Activated CD8-positive, alpha-beta memory T cell treated with anti-CD3 and anti-CD28 coated beads for 24 hours (primary cell): ENCODE results near the gene HES6.
A peak's percentile ranks its signal among the peaks of the same experiment; 100 is the strongest.

Source experiments
- DNase-seq: peaks from one replicate; pipeline ENCODE4 v3.0.0-alpha.2; 2020

The HES6 gene

GRCh38 chr2:238231251-238231793 lies 8.5 kb downstream of the HES6 start:
- DNase-seq, result peak; percentile 91

DNA sequence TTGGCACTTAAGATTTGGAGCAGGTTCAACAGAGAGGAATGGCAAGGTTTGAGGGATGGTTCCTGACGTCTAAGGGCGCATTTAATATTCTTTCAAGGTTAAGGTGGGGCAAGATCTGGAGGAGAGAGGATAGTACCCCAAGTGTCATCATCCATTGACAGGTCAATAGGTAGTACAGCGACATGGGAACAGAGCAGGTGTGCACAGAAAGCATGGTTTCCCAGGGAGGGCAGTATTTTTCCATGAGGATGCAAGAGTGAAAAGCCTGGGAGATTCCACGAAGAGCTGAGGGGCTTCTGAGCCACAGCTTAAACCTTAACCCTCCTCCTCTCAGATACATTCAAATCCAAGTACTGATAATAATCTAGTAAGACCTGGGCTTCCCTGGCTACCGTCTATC lies 9.1 kb downstream of the HES6 start:
- no peak for DNase-seq

DNA sequence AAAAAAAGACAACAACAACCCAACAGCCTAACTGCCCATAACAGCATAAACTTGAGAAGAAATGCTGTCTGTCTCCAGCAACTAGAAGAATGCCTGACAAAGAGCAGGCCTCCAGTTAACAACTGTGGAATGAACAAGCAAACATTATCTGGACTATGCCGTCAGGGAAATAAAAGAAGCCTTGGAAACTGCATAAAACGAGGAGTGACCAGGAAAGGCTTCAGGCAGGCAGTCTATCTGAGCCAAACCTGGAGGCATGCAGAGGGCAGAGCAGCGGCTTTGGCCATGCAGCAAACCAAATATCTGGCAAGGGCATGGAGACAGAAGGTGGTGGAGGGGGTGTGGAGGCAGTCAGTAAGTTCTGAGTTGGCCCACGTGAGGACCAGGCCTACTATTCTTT lies 11.1 kb downstream of the HES6 start:
- no peak for DNase-seq

- no peak for DNase-seq
These were observed 12.2 kb downstream of the HES6 start for GRCh38 chr2:238227587-238228032.

- no peak for DNase-seq
These were observed 12.9 kb downstream of the HES6 start for GRCh38 chr2:238226698-238227586.

GRCh38 chr2:238225911-238226697 lies 13.7 kb downstream of the HES6 start:
- no peak for DNase-seq

GRCh38 chr2:238225121-238225520 lies 14.7 kb downstream of the HES6 start:
- DNase-seq, result no peak

DNA sequence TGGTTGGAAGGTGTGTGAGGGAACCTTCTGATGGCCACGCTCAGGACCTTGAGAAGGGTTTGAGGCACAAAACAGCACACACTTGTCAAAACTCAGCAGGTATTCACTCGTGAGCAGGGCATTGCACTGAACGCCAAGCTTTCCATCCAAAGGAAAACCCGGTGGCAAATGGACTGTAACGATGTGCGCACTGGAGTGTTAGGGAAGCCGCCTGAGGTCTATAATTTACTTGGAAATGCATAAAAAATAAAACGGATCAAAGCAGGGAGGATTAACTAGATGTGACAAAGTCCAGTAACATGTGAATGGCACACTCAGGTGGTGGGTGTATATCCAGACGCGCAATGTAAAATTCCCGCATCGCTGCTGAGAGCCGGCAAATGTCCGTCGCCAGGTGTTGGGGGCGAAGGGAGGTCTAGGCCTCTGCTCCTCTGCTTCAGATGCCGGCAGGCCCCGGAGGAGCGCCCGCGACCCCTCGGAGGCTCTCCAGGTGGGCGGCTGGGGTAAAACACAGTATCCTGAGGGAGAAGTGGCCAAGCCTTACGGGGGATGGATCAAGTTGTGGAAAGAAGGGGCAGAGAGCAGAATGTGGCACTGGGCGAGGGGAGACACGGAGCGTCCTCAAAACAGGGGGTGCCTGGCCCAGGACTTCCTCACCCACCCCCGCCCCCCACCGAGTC lies 15.3 kb downstream of the HES6 start:
- DNase-seq, result no peak

DNA sequence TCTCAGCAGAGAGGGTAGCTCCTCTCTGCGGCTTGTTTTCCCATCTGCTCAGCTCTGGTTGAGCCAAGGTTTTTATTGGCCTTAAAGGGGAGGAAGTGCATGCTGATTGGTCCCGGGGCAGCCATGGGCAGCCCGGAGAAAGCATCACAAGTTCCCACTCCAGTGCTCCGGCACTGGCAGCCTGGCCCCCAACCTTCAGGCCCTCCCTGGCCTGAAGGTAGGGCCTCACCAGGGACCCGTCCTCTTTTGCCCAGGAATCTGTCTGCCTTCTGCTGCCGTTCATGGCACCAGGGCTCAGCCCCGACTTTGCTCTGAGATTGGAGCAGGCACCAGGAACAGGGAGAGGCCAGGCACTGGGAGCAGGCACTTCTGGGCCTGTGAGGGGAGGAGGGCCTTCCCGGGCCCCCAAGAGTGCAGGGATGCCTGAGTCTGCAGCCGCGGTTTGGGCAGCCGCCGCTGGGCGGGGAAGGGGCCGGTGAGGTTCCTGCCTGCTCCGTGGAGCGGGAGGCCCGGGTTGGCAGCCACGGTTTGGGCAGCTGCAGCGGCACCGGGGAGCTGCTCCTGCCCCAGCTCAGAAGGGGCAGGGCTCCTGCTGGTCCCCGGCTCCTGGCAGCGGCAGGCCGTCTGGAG lies 18.8 kb downstream of the HES6 start:
- DNase-seq, result no peak

DNA sequence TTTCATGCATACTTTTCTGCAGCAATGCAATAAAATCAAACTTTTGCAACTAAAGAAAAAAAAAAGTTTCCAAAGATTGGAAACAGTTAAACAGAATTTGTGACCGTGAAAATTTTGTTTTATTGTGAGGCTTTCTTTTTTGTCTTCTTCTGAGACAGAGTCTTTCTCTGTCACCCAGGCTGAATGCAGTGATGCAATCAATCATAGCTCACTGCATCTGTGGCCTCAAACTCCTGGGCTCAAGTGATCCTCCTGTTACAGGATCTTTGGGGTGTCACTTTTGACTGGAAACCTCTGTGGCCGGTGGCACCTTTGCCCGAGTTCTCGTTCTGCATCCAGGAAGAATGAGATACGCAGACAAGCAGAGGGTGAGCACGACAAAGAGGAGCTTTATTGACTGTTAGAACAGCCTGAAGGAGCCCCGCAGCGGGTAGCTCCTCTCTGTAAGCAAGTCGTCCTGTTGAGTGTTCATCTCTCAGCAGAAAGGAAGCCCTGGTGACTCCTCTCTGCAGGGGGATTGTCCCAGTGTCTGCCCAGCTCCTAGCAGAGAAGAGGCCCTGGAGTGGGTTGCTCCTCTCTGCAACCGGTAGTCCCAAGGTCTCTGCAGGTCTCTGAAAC lies 19.5 kb downstream of the HES6 start:
- DNase-seq, result no peak

DNA sequence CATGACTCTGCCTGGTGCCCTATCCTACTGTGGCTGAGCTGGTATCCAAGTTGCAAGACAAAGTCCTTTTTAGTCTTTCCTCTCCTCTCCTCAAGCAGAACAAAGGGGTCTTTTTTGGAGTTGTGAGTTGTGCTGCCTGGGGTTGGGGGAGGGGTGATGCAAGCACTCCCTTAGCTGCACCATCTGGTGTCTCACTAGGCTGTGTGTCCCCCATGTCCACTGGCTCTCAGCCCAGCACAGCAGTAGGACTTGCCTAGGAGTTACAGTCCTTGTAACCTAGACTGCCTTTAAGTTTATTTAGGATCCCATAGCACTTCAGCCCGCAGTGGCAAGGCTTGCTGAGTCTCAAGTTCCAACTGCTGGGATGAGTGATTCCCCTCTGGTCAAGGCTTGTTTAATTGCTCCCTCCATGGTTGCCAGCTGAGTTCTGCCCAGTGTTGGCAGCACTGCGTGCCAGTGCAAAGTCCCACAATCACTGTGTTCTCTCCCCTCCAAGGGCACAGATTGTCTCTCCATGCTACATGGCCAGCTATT lies 23.1 kb downstream of the HES6 start:
- DNase-seq, result no peak

DNA sequence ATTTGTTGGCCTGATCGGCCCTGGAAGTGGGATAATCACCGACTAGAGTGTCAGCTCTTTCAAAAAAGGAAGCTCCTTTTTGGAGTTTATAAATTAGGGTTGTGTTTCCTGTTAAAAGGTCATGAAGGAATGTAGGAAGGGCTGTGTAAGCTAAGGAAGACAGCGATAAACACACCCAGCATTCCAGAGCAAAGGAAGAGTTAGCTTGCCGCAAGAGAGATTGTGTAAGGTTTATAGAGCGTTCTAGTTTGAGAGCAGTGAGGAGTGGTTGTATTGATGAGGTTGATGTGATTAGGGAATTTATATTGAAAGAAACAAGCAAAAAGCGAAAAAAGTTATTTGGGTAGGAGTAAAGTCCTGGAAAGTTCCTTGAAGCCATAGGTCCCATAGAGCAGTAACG lies 32.8 kb downstream of the HES6 start:
- no peak for DNase-seq

DNA sequence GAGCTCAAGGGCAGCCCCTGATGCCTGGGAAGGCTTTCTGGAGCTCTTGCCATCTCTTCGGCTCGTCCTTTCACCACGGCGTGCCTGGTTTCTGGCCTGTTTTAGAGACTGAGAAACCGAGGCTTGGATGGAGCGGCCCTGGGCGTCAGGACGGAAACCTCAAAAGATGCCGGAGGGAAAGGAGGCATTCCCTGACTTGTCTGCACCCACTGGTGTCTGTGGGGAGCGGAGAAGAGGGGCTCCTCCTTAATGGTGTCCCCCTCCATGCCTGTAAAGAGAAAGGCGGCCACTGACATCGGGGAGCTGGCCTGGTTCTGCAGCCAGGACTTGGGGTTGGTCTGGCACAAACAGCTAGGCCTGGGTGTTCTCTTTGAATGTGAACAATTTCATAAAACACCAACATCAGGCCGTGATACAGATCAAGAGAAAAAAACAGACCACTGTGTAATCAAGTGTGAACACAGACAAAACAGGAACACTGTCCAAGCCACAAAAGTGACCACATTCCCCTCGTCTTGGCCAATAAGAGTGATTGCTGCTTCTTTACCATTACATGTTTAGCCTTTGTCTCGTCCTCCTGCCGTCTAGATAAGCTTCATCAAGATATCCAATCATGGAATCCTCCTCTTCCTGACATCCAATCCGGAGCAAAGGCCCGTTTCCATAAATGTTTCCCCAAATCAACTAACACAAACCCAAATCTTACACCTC lies 35.7 kb downstream of the HES6 start:
- DNase-seq, result no peak

GRCh38 chr2:238203094-238203972 lies 36.5 kb downstream of the HES6 start, which contains the start of gene ILKAP:
TSS of gene ILKAP (minus strand) at chr2:238203695. CDS start at chr2:238203553, 142 bp downstream.
- peak; percentile 94 for DNase-seq

DNA sequence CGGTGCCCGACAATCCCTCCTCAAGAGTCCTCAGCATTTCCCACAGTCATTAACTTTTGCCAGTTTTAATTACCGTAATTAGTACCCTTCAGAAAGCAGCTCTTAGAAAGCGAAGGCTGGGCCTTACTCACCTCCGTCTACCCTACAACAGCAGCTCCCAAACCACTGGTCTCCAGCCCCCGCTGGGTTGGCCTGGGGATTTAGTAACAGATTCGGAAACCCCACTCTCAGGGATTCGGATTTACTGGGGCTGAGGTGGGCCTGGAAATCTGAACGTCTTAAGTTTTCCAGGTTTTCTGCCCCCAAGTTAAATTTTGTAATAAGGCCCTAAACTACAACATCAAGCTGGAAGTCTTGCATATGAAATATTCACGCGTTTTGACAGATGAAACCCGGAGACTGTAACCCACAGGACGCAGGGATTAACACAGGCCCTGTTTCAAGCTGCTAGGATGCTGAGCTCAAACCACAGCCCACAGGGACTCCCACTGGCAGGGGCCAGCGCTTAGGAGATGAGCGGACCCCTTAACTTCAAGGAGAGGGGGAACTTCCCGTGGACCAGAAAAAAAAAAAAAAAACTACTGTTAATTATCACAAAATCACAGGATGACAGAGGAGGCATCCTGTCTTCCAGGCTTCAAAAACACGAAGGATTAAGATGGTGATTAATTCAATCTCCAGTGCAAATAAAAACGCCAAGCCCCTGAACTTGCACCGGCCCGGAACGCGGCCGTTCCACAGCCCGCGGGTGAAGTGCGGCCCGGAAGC lies 37.3 kb downstream of the HES6 start:
- no peak for DNase-seq

- DNase-seq, result no peak
These were observed 49.4 kb downstream of the HES6 start for GRCh38 chr2:238190445-238190844.
